ENCODE results near the gene CNTN6.
A peak's percentile ranks its signal among the peaks of the same experiment; 100 is the strongest.

CNTN6 gene

GRCh38 chr3:1172644-1173043, 79.8 kb downstream of the CNTN6 start:
- peak; percentile 23 for DNase-seq (ENCODE audit: low read depth)

- DNase-seq (ENCODE audit: low read depth): peak; percentile 84
These were observed 86.3 kb downstream of the CNTN6 start for GRCh38 chr3:1179146-1179545.

- DNase-seq (ENCODE audit: low read depth): peak; percentile 84
These were observed 90.7 kb downstream of the CNTN6 start for GRCh38 chr3:1183320-1184048.

GRCh38 chr3:1190569-1190968, 97.7 kb downstream of the CNTN6 start:
- peak; percentile 96 for DNase-seq (ENCODE audit: low read depth)

- peak; percentile 70 for DNase-seq (ENCODE audit: low read depth)
These were observed 98.2 kb downstream of the CNTN6 start for GRCh38 chr3:1191026-1191425.

- DNase-seq (ENCODE audit: low read depth): peak; percentile 99
These were observed 103.1 kb downstream of the CNTN6 start for GRCh38 chr3:1195947-1196346.

GRCh38 chr3:1197051-1197450, 104.2 kb downstream of the CNTN6 start:
- no peak for DNase-seq (ENCODE audit: low read depth)

- DNase-seq (ENCODE audit: low read depth): no peak
These were observed 107.5 kb downstream of the CNTN6 start for GRCh38 chr3:1200371-1200770.

- DNase-seq (ENCODE audit: low read depth): peak; percentile 86
These were observed 115.1 kb downstream of the CNTN6 start for GRCh38 chr3:1207904-1208303.

GRCh38 chr3:1214933-1215332, 122.1 kb downstream of the CNTN6 start:
- DNase-seq (ENCODE audit: low read depth): no peak

- no peak for DNase-seq (ENCODE audit: low read depth)
These were observed 124.0 kb downstream of the CNTN6 start for GRCh38 chr3:1216856-1217255.

- no peak for DNase-seq (ENCODE audit: low read depth)
These were observed 134.3 kb downstream of the CNTN6 start for GRCh38 chr3:1227111-1227510.

- no peak for DNase-seq (ENCODE audit: low read depth)
These were observed 135.5 kb downstream of the CNTN6 start for GRCh38 chr3:1228289-1228688.

GRCh38 chr3:1230920-1231319, 138.1 kb downstream of the CNTN6 start:
- no peak for DNase-seq (ENCODE audit: low read depth)

- no peak for DNase-seq (ENCODE audit: low read depth)
These were observed 139.5 kb downstream of the CNTN6 start for GRCh38 chr3:1232276-1232675.

GRCh38 chr3:1235526-1236120, 142.8 kb downstream of the CNTN6 start:
- DNase-seq (ENCODE audit: low read depth): peak; percentile 33

- peak; percentile 78 for DNase-seq (ENCODE audit: low read depth)
These were observed 158.6 kb downstream of the CNTN6 start for GRCh38 chr3:1251282-1252060.

GRCh38 chr3:1252061-1252430, 159.2 kb downstream of the CNTN6 start:
- DNase-seq (ENCODE audit: low read depth): no peak

GRCh38 chr3:1262246-1262645, 169.4 kb downstream of the CNTN6 start:
- no peak for DNase-seq (ENCODE audit: low read depth)

- no peak for DNase-seq (ENCODE audit: low read depth)
These were observed 170.3 kb downstream of the CNTN6 start for GRCh38 chr3:1263121-1263520.

- DNase-seq (ENCODE audit: low read depth): no peak
These were observed 177.0 kb downstream of the CNTN6 start for GRCh38 chr3:1269808-1270207.

GRCh38 chr3:1272546-1273265, 179.9 kb downstream of the CNTN6 start:
- peak; percentile 3 for DNase-seq (ENCODE audit: low read depth)
